ENCODE measurements around the gene CCL16.
A peak's percentile ranks its signal among the peaks of the same experiment; 100 is the strongest.

Gene CCL16

DNA sequence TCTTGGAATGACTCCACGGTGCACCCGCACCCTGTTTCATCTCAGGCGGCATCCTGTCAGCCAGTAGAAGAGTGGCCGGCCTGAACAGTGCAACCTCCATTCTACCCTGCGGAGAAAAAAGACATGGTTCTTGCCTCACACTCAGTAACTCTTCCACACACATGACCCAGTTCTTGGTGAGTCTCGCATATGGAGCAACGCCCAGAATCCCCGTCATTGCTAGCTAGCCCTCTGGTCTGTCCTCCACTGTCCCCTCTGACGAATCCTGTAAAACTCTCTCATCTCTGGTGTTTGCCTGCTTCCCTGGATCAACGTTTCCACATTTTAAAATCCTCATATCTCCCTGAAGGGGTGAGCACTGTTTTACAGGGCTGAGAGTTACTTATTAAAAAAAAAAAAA is 46.5 kb downstream of the CCL16 start:
- no peak for DNase-seq

DNA sequence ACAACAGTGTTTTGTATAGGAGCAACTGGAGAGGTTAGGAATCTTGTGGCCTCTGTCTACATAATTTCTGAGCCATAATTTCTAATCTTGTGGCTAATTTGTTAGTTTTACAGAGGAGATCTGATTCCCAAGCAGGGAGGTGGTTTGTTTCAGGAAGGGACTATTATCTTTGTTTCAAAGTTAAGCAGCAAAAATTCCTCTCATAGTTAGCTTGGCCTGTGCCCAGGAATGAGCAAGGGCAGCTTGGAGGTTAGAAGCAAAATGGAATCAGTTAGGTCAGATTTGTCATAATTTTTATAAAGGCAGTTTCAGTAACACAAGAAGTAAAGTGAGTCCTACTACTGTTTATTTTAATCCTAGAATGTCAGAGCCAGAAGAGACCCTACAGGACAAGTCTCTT is 48.7 kb downstream of the CCL16 start:
- no peak for DNase-seq

DNA sequence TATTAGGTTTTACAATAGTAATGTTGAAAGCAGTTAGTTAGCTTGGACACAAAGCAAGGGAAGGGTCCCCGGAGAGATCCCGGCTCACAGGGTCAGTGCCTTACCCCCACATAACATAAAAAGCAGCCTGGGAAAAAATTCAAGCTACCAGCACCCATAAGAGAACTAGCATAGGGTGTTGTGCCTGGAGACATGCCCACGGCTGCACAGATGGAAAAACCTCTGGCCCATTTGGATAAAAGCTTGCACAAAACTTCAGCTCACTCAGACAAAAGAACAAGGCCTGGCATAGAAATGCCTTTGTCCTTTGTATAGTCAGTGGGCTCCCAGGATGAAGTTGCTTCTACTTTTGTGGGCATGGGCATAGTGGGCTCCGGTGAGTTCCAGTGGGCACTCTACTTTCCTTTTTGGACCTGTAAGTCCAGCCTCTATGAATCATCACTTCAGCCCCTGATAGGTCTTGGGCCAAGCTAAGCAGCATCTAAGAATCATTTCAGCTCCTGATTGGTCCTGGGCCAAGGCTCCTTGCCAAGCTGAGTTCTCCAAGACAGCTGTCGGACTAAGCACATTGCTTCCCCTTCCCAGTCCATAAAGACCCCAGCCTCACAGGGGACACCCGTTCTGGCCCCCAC is 49.4 kb downstream of the CCL16 start:
- no peak for DNase-seq

DNA sequence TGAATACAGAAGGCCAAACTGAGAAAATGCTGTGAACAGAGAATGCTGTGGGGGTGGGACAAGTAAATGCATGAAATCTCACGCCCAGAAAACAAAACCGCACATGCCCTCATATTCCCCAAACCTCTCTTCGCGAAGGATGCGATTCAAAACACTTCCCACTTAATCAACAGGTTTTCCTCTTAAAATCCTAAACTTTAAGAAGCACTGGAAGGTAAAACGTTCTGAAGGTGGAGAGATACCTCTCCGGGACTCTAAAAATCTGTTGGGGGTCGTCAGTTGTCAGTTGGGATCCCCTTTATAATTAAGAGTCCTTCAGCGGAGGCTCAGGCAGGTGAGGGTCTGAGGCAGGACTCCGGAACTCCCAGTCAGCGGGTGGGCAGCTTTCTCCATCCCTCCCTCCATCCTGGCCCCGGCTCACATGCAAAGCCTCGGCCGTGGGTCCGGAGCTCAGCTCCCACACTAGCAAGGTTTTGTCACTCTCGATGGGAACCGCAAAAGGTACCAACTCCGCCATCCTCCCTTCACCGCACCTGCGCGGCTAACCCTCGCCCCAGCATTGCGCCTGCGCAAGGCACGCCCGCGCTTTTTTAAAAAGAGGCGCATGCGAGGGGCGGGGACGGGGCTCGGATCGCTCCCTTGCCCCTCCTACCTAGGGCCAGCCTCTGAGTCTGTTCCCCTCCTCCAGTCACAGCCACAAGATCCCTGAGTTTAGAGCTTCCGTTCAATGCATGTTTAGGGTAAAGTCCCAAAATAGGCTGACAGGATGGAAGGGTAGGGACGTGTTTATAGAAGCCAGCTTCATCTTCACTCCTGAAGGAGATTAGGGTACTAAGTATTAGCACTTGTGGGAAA is 50.9 kb downstream of the CCL16 start, which contains the start of gene RDM1:
Gene RDM1 (minus strand): TSS at position 563 of the 855 bp plus-strand sequence. CDS start 46 bp downstream, at position 517.
- DNase-seq: peak; percentile 13 to 53 (median 40)

DNA sequence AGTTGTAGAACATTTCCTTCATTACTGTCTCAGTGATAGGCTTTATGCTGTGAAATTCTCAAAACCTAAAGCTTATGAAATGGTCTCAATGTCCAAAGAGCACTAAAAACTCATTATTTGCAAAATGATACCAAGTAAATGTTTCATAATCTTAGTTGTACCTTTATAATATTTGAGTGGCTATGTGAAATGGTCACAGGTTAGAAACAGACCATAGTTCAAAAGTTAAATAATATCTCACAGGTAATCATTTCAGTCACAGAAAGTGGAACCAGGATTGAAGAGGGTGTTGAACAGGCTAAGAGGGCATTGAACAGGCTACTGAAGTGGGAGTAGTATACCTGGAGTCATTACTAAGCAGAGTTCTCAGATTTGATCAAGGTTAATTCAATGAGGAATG is 53.6 kb downstream of the CCL16 start:
- no peak for DNase-seq
